PC-9 (cell line): Measurements from ENCODE around the gene DACH1. TPM values are rescaled to one million over a fixed set of nuclear protein-coding genes. Genes with fewer than 3 reads are reported as not detected.

Source experiments
- BruUV-seq: library from RNA; stranded (reverse); fragments of 400-500 nt; replicated peaks from 2 replicates; lab custom pipeline; 2021; lab: Mats Ljungman, UMichigan
- CTCF ChIA-PET: fragments of 300-600 bp; sonication (Branson Sonifier 250); formaldehyde crosslinking; loops from one replicate; lab custom pipeline; 2022; ENCODE audit warnings: antibody characterized with exemption; lab: Charles Lee
- POLR2A ChIA-PET: fragments of 300-600 bp; sonication (Branson Sonifier 250); formaldehyde crosslinking; loops from one replicate; lab custom pipeline; 2022; ENCODE audit warnings: antibody characterized with exemption; ENCODE audit not compliant: unreplicated experiment; lab: Charles Lee
- DNase-seq, 2 experiments: peaks; one replicate each; pipeline versions ENCODE4 v3.0.0 to v3.0.0-alpha.2; 2015 to 2022; ENCODE audit warnings: mixed read lengths in 1 of 2
- H2AFZ ChIP-seq: fragments of 200-600 bp; sonication (generic); 2 replicates; pipeline ENCODE4 v1.8.1; 2017; ENCODE audit warnings: antibody characterized with exemption
- H3F3A ChIP-seq: fragments of 200-600 bp; sonication (generic); 2 replicates; pipeline ENCODE4 v1.8.1; 2017; ENCODE audit warnings: antibody characterized with exemption, mild to moderate bottlenecking, low read depth; ENCODE audit not compliant: insufficient read depth
- H3K27ac ChIP-seq: fragments of 200-600 bp; sonication (generic); 2 replicates; pipeline ENCODE4 v1.6.1; 2016; ENCODE audit warnings: mixed run types
- H3K27me3 ChIP-seq: fragments of 200-600 bp; sonication (generic); 2 replicates; pipeline ENCODE4 v1.6.1; 2016; ENCODE audit warnings: low read depth, mixed run types; ENCODE audit not compliant: insufficient read depth
- H3K36me3 ChIP-seq: fragments of 200-600 bp; sonication (generic); 2 replicates; pipeline ENCODE4 v1.6.1; 2016; ENCODE audit warnings: low read depth, mixed run types
- H3K4me1 ChIP-seq: fragments of 200-600 bp; sonication (generic); replicated peaks from 2 replicates; pipeline ENCODE4 v1.6.1; 2016; ENCODE audit warnings: mixed run types; ENCODE audit not compliant: insufficient read depth
- H3K4me2 ChIP-seq: fragments of 200-600 bp; sonication (generic); 2 replicates; pipeline ENCODE4 v1.6.1; 2017; ENCODE audit warnings: mixed run types
- H3K4me3 ChIP-seq: fragments of 200-600 bp; sonication (generic); 2 replicates; pipeline ENCODE4 v1.6.1; 2016; ENCODE audit warnings: mixed run types
- H3K79me2 ChIP-seq: fragments of 200-600 bp; sonication (generic); 2 replicates; pipeline ENCODE4 v1.6.1; 2017; ENCODE audit warnings: low read depth, mixed run types
- H3K9me2 ChIP-seq: fragments of 200-600 bp; sonication (generic); 2 replicates; pipeline ENCODE4 v1.8.1; 2017; ENCODE audit warnings: mild to moderate bottlenecking; ENCODE audit not compliant: insufficient read depth
- H3K9me3 ChIP-seq: fragments of 200-600 bp; sonication (generic); 2 replicates; pipeline ENCODE4 v1.8.1; 2016; ENCODE audit warnings: low read depth; ENCODE audit not compliant: insufficient read depth
- H4K20me1 ChIP-seq: fragments of 200-600 bp; sonication (generic); 2 replicates; pipeline ENCODE4 v1.8.1; 2017; ENCODE audit not compliant: insufficient read depth
- CTCF ChIP-seq: fragments of 200-600 bp; sonication (generic); conservative IDR thresholded peaks from 2 replicates; pipeline ENCODE4 v1.6.1; 2017; ENCODE audit warnings: mixed run types, antibody characterized with exemption, mild to moderate bottlenecking, moderate library complexity
- EZH2 ChIP-seq: fragments of 200-600 bp; sonication (generic); IDR thresholded peaks from 2 replicates; pipeline ENCODE4 v1.8.0; 2017; ENCODE audit warnings: antibody characterized with exemption, low read depth
- intact Hi-C: fragments of 100-400 bp; cut with micrococcal nuclease; formaldehyde crosslinking; loops from one replicate; pipeline ENCODE4 v1.10.0; 2022; ENCODE audit not compliant: unreplicated experiment
- total RNA-seq: library from RNA; stranded (reverse); gene quantifications from 2 replicates; pipeline ENCODE4 v1.2.3, GENCODE V29; 2021

The DACH1 gene
- total RNA-seq, 1 experiment from 2014 or later = 1.5 TPM

GRCh38 chr13:71481501-71481900 is 385.5 kb downstream of the DACH1 start:
- intact Hi-C loops = no loop called here
- no peaks in the 10 kb centered on the region for H3K36me3 ChIP-seq
- no peak for DNase-seq
- H3K9me3 ChIP-seq = no peaks in the 10 kb centered on the region
- H3K27ac ChIP-seq = no peak overlapping the region
- H3F3A ChIP-seq = no peaks in the 10 kb centered on the region
- no TSS peak for BruUV-seq
- no peaks in the 10 kb centered on the region for H3K27me3 ChIP-seq
- CTCF ChIA-PET = no interaction called here
- no peak overlapping the region for H3K4me3 ChIP-seq
- H3K4me2 ChIP-seq = no peak overlapping the region
- H3K9me2 ChIP-seq = no peaks in the 10 kb centered on the region
- TF ChIP-seq EZH2 (no peak), CTCF (no peak)
- H2AFZ ChIP-seq = no peak overlapping the region
- POLR2A ChIA-PET = no interaction called here
- no peaks in the 10 kb centered on the region for H4K20me1 ChIP-seq
- no peaks in the 10 kb centered on the region for H3K4me1 ChIP-seq
- no peaks in the 10 kb centered on the region for H3K79me2 ChIP-seq

GRCh38 chr13:71481046-71481445 is 386.0 kb downstream of the DACH1 start:
- H3K79me2 ChIP-seq = no peaks in the 10 kb centered on the region
- no peaks in the 10 kb centered on the region for H3K36me3 ChIP-seq
- no peak overlapping the region for H3K27ac ChIP-seq
- no peaks in the 10 kb centered on the region for H4K20me1 ChIP-seq
- ChIA-PET POLR2A (no interaction called here), CTCF (no interaction called here)
- no peaks in the 10 kb centered on the region for H3K4me1 ChIP-seq
- intact Hi-C loops = no loop called here
- H3K9me3 ChIP-seq = no peaks in the 10 kb centered on the region
- TF ChIP-seq EZH2 (no peak), CTCF (no peak)
- no peak overlapping the region for H3K4me3 ChIP-seq
- no peaks in the 10 kb centered on the region for H3K27me3 ChIP-seq
- no TSS peak for BruUV-seq
- H3F3A ChIP-seq = no peaks in the 10 kb centered on the region
- DNase-seq = no peak
- H3K4me2 ChIP-seq = no peak overlapping the region
- H3K9me2 ChIP-seq = no peaks in the 10 kb centered on the region
- no peak overlapping the region for H2AFZ ChIP-seq

- ChIA-PET CTCF (no interaction called here), POLR2A (no interaction called here)
- H3K4me3 ChIP-seq = no peak overlapping the region
- no peaks in the 10 kb centered on the region for H3K4me1 ChIP-seq
- peak overlapping the region; percentile 14; the same call in 1 of the 2 replicates for H3K4me2 ChIP-seq
- H2AFZ ChIP-seq = peak overlapping the region; percentile 55; the same call in 1 of the 2 replicates
- TF ChIP-seq EZH2 = no peak
- peak; percentile 59 for TF ChIP-seq CTCF
- intact Hi-C loops = no loop called here
- H3F3A ChIP-seq = no peaks in the 10 kb centered on the region
- H3K9me3 ChIP-seq = no peaks in the 10 kb centered on the region
- H3K27me3 ChIP-seq = no peaks in the 10 kb centered on the region
- no peaks in the 10 kb centered on the region; the same call in 1 of the 2 replicates for H3K9me2 ChIP-seq
- no peaks in the 10 kb centered on the region for H3K79me2 ChIP-seq
- H4K20me1 ChIP-seq = no peaks in the 10 kb centered on the region
- no peak overlapping the region for H3K27ac ChIP-seq
- no peak for DNase-seq
- no peaks in the 10 kb centered on the region for H3K36me3 ChIP-seq
- BruUV-seq = no TSS peak
Measured at GRCh38 chr13:71477735-71478134, 389.3 kb downstream of the DACH1 start.
